AG04450 (cell line): Measurements from ENCODE around the gene RCBTB2. TPM values are rescaled to one million over a fixed set of nuclear protein-coding genes. Genes with fewer than 3 reads are reported as not detected.
A peak's percentile ranks its signal among the peaks of the same experiment; 100 is the strongest.

Experiments used
- CTCF ChIA-PET: fragments of 300-600, 350-600 bp; formaldehyde crosslinking; extraction: SDS; loops from one replicate; lab custom pipeline; 2022; ENCODE audit warnings: antibody characterized with exemption, inconsistent platforms; lab: Charles Lee
- POLR2A ChIA-PET: fragments of 350-600 bp; formaldehyde crosslinking; extraction: SDS; loops from one replicate; lab custom pipeline; 2021; ENCODE audit warnings: antibody characterized with exemption, inconsistent platforms; lab: Yijun Ruan, JAX
- DNase-seq: peaks from one replicate; pipeline ENCODE4 v3.0.0-alpha.2; 2011; ENCODE audit warnings: low read depth, low spot score
- H3K27ac ChIP-seq: one replicate; pipeline ENCODE4 v1.5.1; 2012; ENCODE audit warnings: low read depth, low read length, control low read depth
- H3K27me3 ChIP-seq: one replicate; pipeline ENCODE4 v1.6.0; 2012; ENCODE audit warnings: low read length; ENCODE audit not compliant: control insufficient read depth, insufficient read depth
- H3K4me3 ChIP-seq: 2 replicates; pipeline ENCODE4 v1.5.1; 2011; ENCODE audit warnings: mild to moderate bottlenecking, low read depth, low read length, control low read depth
- H3K9me3 ChIP-seq: 2 replicates; pipeline ENCODE4 v1.5.1; 2012; ENCODE audit warnings: low read length; ENCODE audit not compliant: control insufficient read depth, insufficient read depth
- CTCF ChIP-seq: IDR thresholded peaks from 2 replicates; pipeline ENCODE4 v1.5.1; 2011; ENCODE audit warnings: low read depth, low read length, control low read depth, inconsistent platforms
- polyA plus RNA-seq: library from polyadenylated mRNA; depleted of rRNA; stranded (reverse); fragments of >200 nt; gene quantifications from 2 replicates; pipeline ENCODE4 v1.2.3, GENCODE V29; 2011

RCBTB2 gene
- polyA plus RNA-seq, 1 experiment, result 10.9 TPM

GRCh38 chr13:48449656-48450055, 83.2 kb downstream of the RCBTB2 start:
- POLR2A ChIA-PET, result no interaction called here

GRCh38 chr13:48448959-48449614, 83.8 kb downstream of the RCBTB2 start:
- Histone ChIP-seq H3K4me3 (no peak overlapping the region), H3K9me3 (no peaks in the 10 kb centered on the region), H3K27me3 (no peaks in the 10 kb centered on the region), H3K27ac (no peak overlapping the region)
- ChIA-PET POLR2A (no interaction called here), CTCF (no interaction called here)
- peak; percentile 11 for DNase-seq
- no peak for TF ChIP-seq CTCF

More at GRCh38 chr13:48449656-48450055, 83.2 kb downstream of the RCBTB2 start:
- H3K27ac ChIP-seq, result no peak overlapping the region
- H3K9me3 ChIP-seq, result no peaks in the 10 kb centered on the region
- TF ChIP-seq CTCF, result no peak
- DNase-seq, result no peak
- CTCF ChIA-PET, result no interaction called here
- H3K4me3 ChIP-seq, result no peak overlapping the region
- no peaks in the 10 kb centered on the region for H3K27me3 ChIP-seq

- Histone ChIP-seq H3K27ac (no peak overlapping the region), H3K27me3 (no peaks in the 10 kb centered on the region), H3K9me3 (no peaks in the 10 kb centered on the region), H3K4me3 (no peak overlapping the region)
- TF ChIP-seq CTCF, result no peak
- CTCF ChIA-PET, result no interaction called here
- no peak for DNase-seq
- POLR2A ChIA-PET, result no interaction called here
Measured at GRCh38 chr13:48448285-48448958, 84.5 kb downstream of the RCBTB2 start.

GRCh38 chr13:48446464-48446863, 86.4 kb downstream of the RCBTB2 start:
- ChIA-PET CTCF (no interaction called here), POLR2A (interaction anchor here (1.0 kb wide), 1 partner anchor 82 kb away, joined by 3 read pairs; no protein-coding TSS in a partner anchor)
- Histone ChIP-seq H3K9me3 (no peaks in the 10 kb centered on the region), H3K27ac (no peak overlapping the region), H3K4me3 (no peak overlapping the region), H3K27me3 (no peaks in the 10 kb centered on the region)
- DNase-seq, result peak; percentile 39
- TF ChIP-seq CTCF, result no peak
